H9 (cell line): ENCODE measurements around the gene KLKB1. TPM values are rescaled to one million over a fixed set of nuclear protein-coding genes. Genes with fewer than 3 reads are reported as not detected.

Source experiments
- DNase-seq: peaks from one replicate; pipeline ENCODE4 v3.0.0-alpha.2; 2017
- H2AFZ ChIP-seq: one replicate; pipeline ENCODE4 v1.6.1; 2013; ENCODE audit warnings: mild to moderate bottlenecking, low read length, control low read depth, moderate library complexity
- H2AK5ac ChIP-seq: 2 replicates; pipeline ENCODE4 v1.6.1; 2013; ENCODE audit warnings: low read length, control low read depth, mixed read lengths; ENCODE audit not compliant: insufficient read length
- H2BK120ac ChIP-seq: one replicate; pipeline ENCODE4 v1.6.1; 2013; ENCODE audit warnings: low read depth, mild to moderate bottlenecking, low read length, control low read depth, inconsistent platforms; ENCODE audit not compliant: poor library complexity, severe bottlenecking
- H2BK12ac ChIP-seq: 2 replicates; pipeline ENCODE4 v1.6.1; 2013; ENCODE audit warnings: low read length, control low read depth, mixed read lengths, low read depth; ENCODE audit not compliant: insufficient read length
- H2BK15ac ChIP-seq: 2 replicates; pipeline ENCODE4 v1.6.1; 2013; ENCODE audit warnings: low read depth, low read length, control low read depth
- H2BK20ac ChIP-seq: one replicate; pipeline ENCODE4 v1.6.1; 2013; ENCODE audit warnings: low read depth, mild to moderate bottlenecking, low read length, control low read depth, inconsistent platforms; ENCODE audit not compliant: poor library complexity, severe bottlenecking
- H2BK5ac ChIP-seq: 2 replicates; pipeline ENCODE4 v1.6.1; 2013; ENCODE audit warnings: low read length, control low read depth, mixed read lengths; ENCODE audit not compliant: insufficient read length
- H3K14ac ChIP-seq: 2 replicates; pipeline ENCODE4 v1.6.1; 2013; ENCODE audit warnings: low read length, control low read depth; ENCODE audit not compliant: insufficient read depth
- H3K18ac ChIP-seq: 2 replicates; pipeline ENCODE4 v1.6.1; 2013; ENCODE audit warnings: low read depth, mild to moderate bottlenecking, mixed read lengths, low read length, control low read depth; ENCODE audit not compliant: insufficient read length
- H3K23ac ChIP-seq: 2 replicates; pipeline ENCODE4 v1.6.1; 2013; ENCODE audit warnings: low read length, control low read depth, mixed read lengths, low read depth; ENCODE audit not compliant: insufficient read length
- H3K23me2 ChIP-seq: 2 replicates; pipeline ENCODE4 v1.6.1; 2013; ENCODE audit warnings: low read depth, mild to moderate bottlenecking, mixed read lengths, low read length, control low read depth; ENCODE audit not compliant: insufficient read length, poor library complexity, severe bottlenecking
- H3K27ac ChIP-seq: 2 replicates; pipeline ENCODE4 v1.5.1; 2013; ENCODE audit warnings: low read length, control low read depth, mixed read lengths, low read depth; ENCODE audit not compliant: insufficient read length
- H3K27me3 ChIP-seq: 2 replicates; pipeline ENCODE4 v1.6.1; 2013; ENCODE audit warnings: low read length, control low read depth, inconsistent platforms; ENCODE audit not compliant: insufficient read depth
- H3K4ac ChIP-seq: 2 replicates; pipeline ENCODE4 v1.6.1; 2013; ENCODE audit warnings: low read depth, mild to moderate bottlenecking, control low read depth, inconsistent platforms, low read length, moderate library complexity
- H3K4me1 ChIP-seq: 2 replicates; pipeline ENCODE4 v1.6.1; 2013; ENCODE audit warnings: low read length, control low read depth, inconsistent platforms; ENCODE audit not compliant: insufficient read depth
- H3K4me2 ChIP-seq: 2 replicates; pipeline ENCODE4 v1.6.1; 2013; ENCODE audit warnings: low read length, control low read depth, mixed read lengths; ENCODE audit not compliant: insufficient read length, insufficient read depth
- H3K56ac ChIP-seq: 2 replicates; pipeline ENCODE4 v1.6.1; 2013; ENCODE audit warnings: low read depth, mild to moderate bottlenecking, mixed read lengths, low read length, control low read depth; ENCODE audit not compliant: insufficient read length
- H3K79me1 ChIP-seq: 2 replicates; pipeline ENCODE4 v1.6.1; 2013; ENCODE audit warnings: low read depth, mild to moderate bottlenecking, moderate library complexity, low read length, control low read depth, inconsistent platforms; ENCODE audit not compliant: insufficient read depth, poor library complexity, severe bottlenecking
- H3K79me2 ChIP-seq: 2 replicates; pipeline ENCODE4 v1.6.1; 2013; ENCODE audit warnings: low read length, control low read depth, inconsistent platforms; ENCODE audit not compliant: insufficient read depth
- H3K9ac ChIP-seq: 2 replicates; pipeline ENCODE4 v1.6.1; 2013; ENCODE audit warnings: low read length, control low read depth, mixed read lengths; ENCODE audit not compliant: insufficient read length; ENCODE audit errors: extremely low read depth
- H3K9me3 ChIP-seq: one replicate; pipeline ENCODE4 v1.6.1; 2013; ENCODE audit warnings: low read depth, low read length, inconsistent platforms; ENCODE audit not compliant: control insufficient read depth
- H3T11ph ChIP-seq: one replicate; pipeline ENCODE4 v1.6.1; 2013; ENCODE audit warnings: mild to moderate bottlenecking, low read length, control low read depth, inconsistent platforms
- H4K20me1 ChIP-seq: one replicate; pipeline ENCODE4 v1.6.1; 2013; ENCODE audit not compliant: control insufficient read depth, insufficient read length, insufficient read depth
- H4K5ac ChIP-seq: 2 replicates; pipeline ENCODE4 v1.6.1; 2013; ENCODE audit warnings: low read depth, mild to moderate bottlenecking, mixed read lengths, low read length, control low read depth; ENCODE audit not compliant: insufficient read length
- H4K8ac ChIP-seq: replicated peaks from 2 replicates; pipeline ENCODE4 v1.6.1; 2013; ENCODE audit warnings: low read length, control low read depth, mixed read lengths, low read depth; ENCODE audit not compliant: insufficient read length
- H4K91ac ChIP-seq: 2 replicates; pipeline ENCODE4 v1.6.1; 2013; ENCODE audit warnings: low read depth, mild to moderate bottlenecking, moderate library complexity, mixed read lengths, low read length, control low read depth; ENCODE audit not compliant: insufficient read length
- H3K27ac Mint-ChIP-seq, 3 experiments: 2 replicates in 2 of 3; 3 replicates in 1 of 3; pipeline ENCODE4 v1.8.0; 2020 to 2021; ENCODE audit warnings: mixed read lengths in 3 of 3, mild to moderate bottlenecking in 1 of 3, moderate library complexity in 1 of 3
- H3K27me3 Mint-ChIP-seq: 2 replicates; pipeline ENCODE4 v1.8.0; 2021; ENCODE audit warnings: low read depth, mild to moderate bottlenecking, moderate library complexity, mixed read lengths
- H3K36me3 Mint-ChIP-seq, 3 experiments: 2 replicates in 2 of 3; 3 replicates in 1 of 3; pipeline ENCODE4 v1.8.0; 2020 to 2021; ENCODE audit warnings: low read depth in 3 of 3, mixed read lengths in 3 of 3; ENCODE audit not compliant: insufficient read depth in 1 of 3
- H3K4me1 Mint-ChIP-seq, 2 experiments: 2 replicates each; pipeline ENCODE4 v1.8.0; 2020; ENCODE audit warnings: mixed read lengths in 2 of 2
- H3K4me3 Mint-ChIP-seq, 2 experiments: 2 replicates in 1 of 2; 3 replicates in 1 of 2; pipeline ENCODE4 v1.8.0; 2020 to 2021; ENCODE audit warnings: mild to moderate bottlenecking in 2 of 2, mixed read lengths in 2 of 2, moderate library complexity in 1 of 2
- H3K9me3 Mint-ChIP-seq, 2 experiments: 2 replicates in 1 of 2; 3 replicates in 1 of 2; pipeline ENCODE4 v1.8.0; 2020; ENCODE audit warnings: mild to moderate bottlenecking in 2 of 2, mixed read lengths in 2 of 2, moderate library complexity in 1 of 2
- WGBS: extraction: QIAGEN DNeasy Blood & Tissue Kit; methylation state at CpG from one replicate; pipeline ENCODE4 v1.1.7; 2013; ENCODE audit warnings: missing lambda C conversion rate, low lambda C conversion rate, mixed read lengths; ENCODE audit not compliant: insufficient read length; ENCODE audit errors: extremely low coverage; 5-methylcytosine and 5-hydroxymethylcytosine counted together
- total RNA-seq: library from RNA; stranded (reverse); gene quantifications from 2 replicates; pipeline ENCODE4 v1.2.1, GENCODE V29; 2021
- TF ChIP-seq, protein P1 (sequence below): fragments of 200-600 bp; sonication (generic); conservative IDR thresholded peaks from 3 replicates; pipeline ENCODE4 v1.8.0; 2021; ENCODE audit warnings: antibody characterized with exemption, mild to moderate bottlenecking

The KLKB1 gene
- total RNA-seq, 1 experiment from 2014 or later: 21.8 TPM

DNA sequence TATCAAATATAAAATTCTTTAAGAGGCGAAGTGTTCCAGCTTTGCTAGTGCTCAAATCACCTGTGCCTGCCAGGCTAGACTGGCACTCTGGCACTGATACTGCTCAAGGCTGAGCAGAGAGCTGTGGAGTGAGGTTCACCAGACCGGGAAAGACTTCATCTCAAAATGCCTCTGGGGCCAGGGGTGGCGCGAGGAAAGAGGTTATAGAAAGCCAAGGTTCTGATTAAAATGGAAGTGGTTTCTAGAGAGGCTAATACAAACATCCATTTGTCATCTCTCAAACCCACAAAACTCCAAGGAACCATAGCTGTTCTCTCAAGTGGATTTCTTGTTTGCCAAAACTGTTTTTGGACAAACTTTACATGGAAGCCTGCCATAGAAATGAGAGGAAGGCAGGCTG lies 80.2 kb downstream of the KLKB1 start:
- H3K36me3 Mint-ChIP-seq: peaks cover 0 to 3% (median 0%) of the 10 kb centered on the region in 3 experiments; a peak in 1 of 7 replicates
- H2AFZ ChIP-seq: no peak overlapping the region
- no peak overlapping the region for H4K5ac ChIP-seq
- TF ChIP-seq, protein P1, sequence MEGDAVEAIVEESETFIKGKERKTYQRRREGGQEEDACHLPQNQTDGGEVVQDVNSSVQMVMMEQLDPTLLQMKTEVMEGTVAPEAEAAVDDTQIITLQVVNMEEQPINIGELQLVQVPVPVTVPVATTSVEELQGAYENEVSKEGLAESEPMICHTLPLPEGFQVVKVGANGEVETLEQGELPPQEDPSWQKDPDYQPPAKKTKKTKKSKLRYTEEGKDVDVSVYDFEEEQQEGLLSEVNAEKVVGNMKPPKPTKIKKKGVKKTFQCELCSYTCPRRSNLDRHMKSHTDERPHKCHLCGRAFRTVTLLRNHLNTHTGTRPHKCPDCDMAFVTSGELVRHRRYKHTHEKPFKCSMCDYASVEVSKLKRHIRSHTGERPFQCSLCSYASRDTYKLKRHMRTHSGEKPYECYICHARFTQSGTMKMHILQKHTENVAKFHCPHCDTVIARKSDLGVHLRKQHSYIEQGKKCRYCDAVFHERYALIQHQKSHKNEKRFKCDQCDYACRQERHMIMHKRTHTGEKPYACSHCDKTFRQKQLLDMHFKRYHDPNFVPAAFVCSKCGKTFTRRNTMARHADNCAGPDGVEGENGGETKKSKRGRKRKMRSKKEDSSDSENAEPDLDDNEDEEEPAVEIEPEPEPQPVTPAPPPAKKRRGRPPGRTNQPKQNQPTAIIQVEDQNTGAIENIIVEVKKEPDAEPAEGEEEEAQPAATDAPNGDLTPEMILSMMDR: no peak
- H3K9ac ChIP-seq: no peak overlapping the region
- peaks cover 0 to 14% of the 10 kb centered on the region in 2 experiments; a peak in 2 of 4 replicates for H3K4me1 Mint-ChIP-seq
- no peak overlapping the region for H2AK5ac ChIP-seq
- H3K27ac Mint-ChIP-seq: no peak overlapping the region
- H2BK15ac ChIP-seq: no peak overlapping the region
- H4K91ac ChIP-seq: no peak overlapping the region
- no peaks in the 10 kb centered on the region for H3K79me2 ChIP-seq
- H4K20me1 ChIP-seq: no peaks in the 10 kb centered on the region
- H3K9me3 ChIP-seq: no peaks in the 10 kb centered on the region
- DNase-seq: no peak
- no peak overlapping the region for H3K4me3 Mint-ChIP-seq
- no peaks in the 10 kb centered on the region for H3K27me3 ChIP-seq
- no peak overlapping the region for H3K4ac ChIP-seq
- no peaks in the 10 kb centered on the region for H3K9me3 Mint-ChIP-seq
- H4K8ac ChIP-seq: no peak overlapping the region
- no peaks in the 10 kb centered on the region for H3K79me1 ChIP-seq
- no peak overlapping the region for H2BK5ac ChIP-seq
- no peak overlapping the region for H3T11ph ChIP-seq
- H2BK120ac ChIP-seq: no peak overlapping the region
- H3K56ac ChIP-seq: no peak overlapping the region
- peaks cover 12% of the 10 kb centered on the region for H3K27me3 Mint-ChIP-seq
- H3K27ac ChIP-seq: no peak overlapping the region
- no peak overlapping the region for H2BK12ac ChIP-seq
- H3K4me1 ChIP-seq: no peaks in the 10 kb centered on the region; the same call in 1 of the 2 replicates
- H3K23ac ChIP-seq: no peak overlapping the region
- H3K23me2 ChIP-seq: no peaks in the 10 kb centered on the region
- H3K14ac ChIP-seq: no peak overlapping the region
- no peak overlapping the region for H3K18ac ChIP-seq
- WGBS: no CpG with 5 or more reads among the region's 4 CpGs
- H2BK20ac ChIP-seq: no peak overlapping the region
- H3K4me2 ChIP-seq: no peak overlapping the region
